ENCODE measurements around the gene CARD9.
"Not testable (repeated sequence)": the region's sequence is repeated elsewhere in the genome, so short reads cannot be mapped to it uniquely, and the experiment has no call there.

CARD9 gene

GRCh38 chr9:136373300-136374182 is at the start of gene CARD9:
TSS of gene CARD9 (minus strand) at chr9:136373669. CDS start at chr9:136372078, 1,591 bp downstream.
- in situ Hi-C loops (cut with HindIII; ENCODE audit: low sequenced_read_pairs): no loop called here

GRCh38 chr9:136422876-136423275 is 49.4 kb upstream of the CARD9 start:
- in situ Hi-C loops (cut with HindIII; ENCODE audit: low sequenced_read_pairs): no loop called here

- in situ Hi-C loops (cut with HindIII; ENCODE audit: low sequenced_read_pairs): no loop called here
Measured at GRCh38 chr9:136421791-136422190, 48.3 kb upstream of the CARD9 start.

- in situ Hi-C loops (cut with HindIII; ENCODE audit: low sequenced_read_pairs): no loop called here
Measured at GRCh38 chr9:136419092-136419420, 45.6 kb upstream of the CARD9 start.

GRCh38 chr9:136418182-136419091 is 45.0 kb upstream of the CARD9 start:
- in situ Hi-C loops (cut with HindIII; ENCODE audit: low sequenced_read_pairs): no loop called here

GRCh38 chr9:136416914-136417313 is 43.4 kb upstream of the CARD9 start:
- in situ Hi-C loops (cut with HindIII; ENCODE audit: low sequenced_read_pairs): no loop called here

- in situ Hi-C loops (cut with HindIII; ENCODE audit: low sequenced_read_pairs): no loop called here
Measured at GRCh38 chr9:136416427-136416826, 43.0 kb upstream of the CARD9 start.

- in situ Hi-C loops (cut with HindIII; ENCODE audit: low sequenced_read_pairs): no loop called here
Measured at GRCh38 chr9:136412962-136413361, 39.5 kb upstream of the CARD9 start.

GRCh38 chr9:136411378-136411777 is 37.9 kb upstream of the CARD9 start:
- in situ Hi-C loops (cut with HindIII; ENCODE audit: low sequenced_read_pairs): no loop called here

- in situ Hi-C loops (cut with HindIII; ENCODE audit: low sequenced_read_pairs): no loop called here
Measured at GRCh38 chr9:136410500-136411287, 37.2 kb upstream of the CARD9 start, which contains the start of the genes ENTR1 and PMPCA. TSS of gene ENTR1 (minus strand) at chr9:136410614. CDS start at chr9:136410397, 217 bp downstream. TSS of gene PMPCA (plus strand) at chr9:136410658. CDS start at chr9:136410669, 11 bp downstream.

GRCh38 chr9:136409557-136410455 is 36.3 kb upstream of the CARD9 start:
- in situ Hi-C loops (cut with HindIII; ENCODE audit: low sequenced_read_pairs): no loop called here

- in situ Hi-C loops (cut with HindIII; ENCODE audit: low sequenced_read_pairs): no loop called here
Measured at GRCh38 chr9:136407911-136408310, 34.4 kb upstream of the CARD9 start.

- in situ Hi-C loops (cut with HindIII; ENCODE audit: low sequenced_read_pairs): not testable (repeated sequence)
Measured at GRCh38 chr9:136407061-136407460, 33.6 kb upstream of the CARD9 start.

GRCh38 chr9:136405904-136406303 is 32.4 kb upstream of the CARD9 start:
- in situ Hi-C loops (cut with HindIII; ENCODE audit: low sequenced_read_pairs): not testable (repeated sequence)

- in situ Hi-C loops (cut with HindIII; ENCODE audit: low sequenced_read_pairs): no loop called here
Measured at GRCh38 chr9:136405481-136405880, 32.0 kb upstream of the CARD9 start.

- in situ Hi-C loops (cut with HindIII; ENCODE audit: low sequenced_read_pairs): no loop called here
Measured at GRCh38 chr9:136404801-136405136, 31.3 kb upstream of the CARD9 start.

- in situ Hi-C loops (cut with HindIII; ENCODE audit: low sequenced_read_pairs): no loop called here
Measured at GRCh38 chr9:136403915-136404800, 30.7 kb upstream of the CARD9 start.

- in situ Hi-C loops (cut with HindIII; ENCODE audit: low sequenced_read_pairs): no loop called here
Measured at GRCh38 chr9:136403538-136403914, 30.1 kb upstream of the CARD9 start.

- in situ Hi-C loops (cut with HindIII; ENCODE audit: low sequenced_read_pairs): no loop called here
Measured at GRCh38 chr9:136402067-136402466, 28.6 kb upstream of the CARD9 start.
